ENCODE results near the gene CDH4. TPM values are rescaled to one million over a fixed set of nuclear protein-coding genes. Genes with fewer than 3 reads are reported as not detected.

CDH4 gene
- total and polyA plus RNA-seq, 2 donors (not counting 1 experiment from before 2014, with no cell fraction given): not detected

GRCh38 chr20:61829526-61829925 is 577.5 kb downstream of the CDH4 start:
- CTCF ChIA-PET: no interaction called here
- intact Hi-C loops (cut with micrococcal nuclease): no loop called here
- no peaks in the 10 kb centered on the region for H3K4me1 ChIP-seq (ENCODE audit: control insufficient read depth in 2 of 2, insufficient read depth in 2 of 2, low read length in 2 of 2)
- 83% methylated on average over 9 of the region's 17 CpGs for WGBS (ENCODE audit: insufficient coverage)
- no peaks in the 10 kb centered on the region for H3K36me3 ChIP-seq (replicated peaks in 1 of 2; ENCODE audit: control extremely low read depth in 1 of 2, control insufficient read depth in 1 of 2, extremely low read depth in 1 of 2, insufficient read depth in 2 of 2, low read length in 1 of 2)
- H3K27me3 ChIP-seq (replicated peaks in 1 of 4; ENCODE audit: control extremely low read depth in 1 of 4, control insufficient read depth in 3 of 4, insufficient read depth in 4 of 4, low read length in 3 of 4): peaks cover 0 to 4% (median 0%) of the 10 kb centered on the region in 4 experiments
- Mint-ChIP-seq H3K27me3 (no peaks in the 10 kb centered on the region), H3K4me3 (no peak overlapping the region), H3K27ac (no peak overlapping the region), H3K4me1 (no peaks in the 10 kb centered on the region), H3K9me3 (ENCODE audit: insufficient read depth) (no peaks in the 10 kb centered on the region)
- DNase-seq: no peak
- H2AFZ ChIP-seq (ENCODE audit: insufficient read depth, low read depth, low read length, poor library complexity, severe bottlenecking): no peak overlapping the region
- POLR2A ChIA-PET: no interaction called here
- no peak overlapping the region for H3K27ac ChIP-seq (ENCODE audit: low read length in 2 of 2)
- ATAC-seq (ENCODE audit: low read depth): no peak
- peaks cover 0 to 33% (median 0%) of the 10 kb centered on the region in 3 donors for H3K9me3 ChIP-seq (ENCODE audit: control extremely low read depth in 1 of 3, control insufficient read depth in 2 of 3, insufficient read depth in 1 of 3, low read length in 2 of 3)
- no peaks in the 10 kb centered on the region for H4K20me1 ChIP-seq (ENCODE audit: control insufficient read depth, insufficient read depth, low read length, poor library complexity, severe bottlenecking)
- TF ChIP-seq EZH2 (IDR thresholded peaks at IDR 0.05; ENCODE audit: borderline replicate concordance, insufficient read depth, low read depth, low read length, poor library complexity, severe bottlenecking): no peak
- no peak for TF ChIP-seq CTCF (IDR thresholded peaks at IDR 0.05)
- no peak overlapping the region for H3K4me3 ChIP-seq (ENCODE audit: control extremely low read depth in 1 of 5, extremely low read depth in 1 of 5, insufficient read depth in 1 of 5, low read depth in 2 of 5, low read length in 4 of 5)
- H3K79me2 ChIP-seq (ENCODE audit: control insufficient read depth, insufficient read depth, low read length): no peaks in the 10 kb centered on the region
- H3K9ac ChIP-seq (ENCODE audit: low read length): no peak overlapping the region
- H3K4me2 ChIP-seq (replicated peaks; ENCODE audit: low read depth, low read length, poor library complexity, severe bottlenecking): no peak overlapping the region

GRCh38 chr20:61830241-61830930 is 578.3 kb downstream of the CDH4 start:
- no peak overlapping the region for H3K27ac Mint-ChIP-seq

More at GRCh38 chr20:61830241-61830930, 578.3 kb downstream of the CDH4 start:
- no peaks in the 10 kb centered on the region for H3K9me3 Mint-ChIP-seq (ENCODE audit: insufficient read depth)
- Histone ChIP-seq H2AFZ (ENCODE audit: insufficient read depth, low read depth, low read length, poor library complexity, severe bottlenecking) (no peak overlapping the region), H3K4me3 (ENCODE audit: control extremely low read depth in 1 of 5, extremely low read depth in 1 of 5, insufficient read depth in 1 of 5, low read depth in 2 of 5, low read length in 4 of 5) (no peak overlapping the region), H3K27me3 (replicated peaks in 1 of 4; ENCODE audit: control extremely low read depth in 1 of 4, control insufficient read depth in 3 of 4, insufficient read depth in 4 of 4, low read length in 3 of 4) (peaks cover 0 to 4% (median 0%) of the 10 kb centered on the region in 4 experiments), H3K4me1 (ENCODE audit: control insufficient read depth in 2 of 2, insufficient read depth in 2 of 2, low read length in 2 of 2) (no peaks in the 10 kb centered on the region), H3K9me3 (ENCODE audit: control extremely low read depth in 1 of 3, control insufficient read depth in 2 of 3, insufficient read depth in 1 of 3, low read length in 2 of 3) (peaks cover 0 to 33% (median 0%) of the 10 kb centered on the region in 3 donors), H3K9ac (ENCODE audit: low read length) (no peak overlapping the region), H4K20me1 (ENCODE audit: control insufficient read depth, insufficient read depth, low read length, poor library complexity, severe bottlenecking) (no peaks in the 10 kb centered on the region), H3K27ac (ENCODE audit: low read length in 2 of 2) (no peak overlapping the region), H3K36me3 (replicated peaks in 1 of 2; ENCODE audit: control extremely low read depth in 1 of 2, control insufficient read depth in 1 of 2, extremely low read depth in 1 of 2, insufficient read depth in 2 of 2, low read length in 1 of 2) (no peaks in the 10 kb centered on the region), H3K79me2 (ENCODE audit: control insufficient read depth, insufficient read depth, low read length) (no peaks in the 10 kb centered on the region), H3K4me2 (replicated peaks; ENCODE audit: low read depth, low read length, poor library complexity, severe bottlenecking) (no peak overlapping the region)
- no peak for DNase-seq
- TF ChIP-seq EZH2 (IDR thresholded peaks at IDR 0.05; ENCODE audit: borderline replicate concordance, insufficient read depth, low read depth, low read length, poor library complexity, severe bottlenecking): no peak
- no peak for TF ChIP-seq CTCF (IDR thresholded peaks at IDR 0.05)
- no peaks in the 10 kb centered on the region for H3K27me3 Mint-ChIP-seq
- CTCF ChIA-PET: no interaction called here
- intact Hi-C loops (cut with micrococcal nuclease): no loop called here
- POLR2A ChIA-PET: no interaction called here
- WGBS (ENCODE audit: insufficient coverage): 64% methylated on average over 30 of the region's 30 CpGs
- H3K4me1 Mint-ChIP-seq: no peaks in the 10 kb centered on the region
- H3K4me3 Mint-ChIP-seq: no peak overlapping the region
- no peak for ATAC-seq (ENCODE audit: low read depth)

All from B cell (primary cell).